PC-3 (cell line): ENCODE results near the gene TC2N.

ENCODE experiments used
- EZH2 ChIP-seq: fragments of 300-600 bp; sonication (generic); IDR thresholded peaks from one replicate; pipeline ENCODE4 v1.6.1; 2017; ENCODE audit warnings: antibody characterized with exemption, mild to moderate bottlenecking, low read length; ENCODE audit not compliant: unreplicated experiment
- EZH2phosphoT487 ChIP-seq: fragments of 300-600 bp; sonication (generic); IDR thresholded peaks from 2 replicates; pipeline ENCODE4 v1.6.1; 2018; ENCODE audit warnings: mild to moderate bottlenecking, antibody characterized with exemption, low read length, borderline replicate concordance
- TF ChIP-seq, protein P1 (sequence below): fragments of 300-600 bp; sonication (generic); conservative IDR thresholded peaks from 2 replicates; pipeline ENCODE4 v1.5.1; 2017; ENCODE audit warnings: antibody characterized with exemption, low read depth, mild to moderate bottlenecking, low read length

DNA sequence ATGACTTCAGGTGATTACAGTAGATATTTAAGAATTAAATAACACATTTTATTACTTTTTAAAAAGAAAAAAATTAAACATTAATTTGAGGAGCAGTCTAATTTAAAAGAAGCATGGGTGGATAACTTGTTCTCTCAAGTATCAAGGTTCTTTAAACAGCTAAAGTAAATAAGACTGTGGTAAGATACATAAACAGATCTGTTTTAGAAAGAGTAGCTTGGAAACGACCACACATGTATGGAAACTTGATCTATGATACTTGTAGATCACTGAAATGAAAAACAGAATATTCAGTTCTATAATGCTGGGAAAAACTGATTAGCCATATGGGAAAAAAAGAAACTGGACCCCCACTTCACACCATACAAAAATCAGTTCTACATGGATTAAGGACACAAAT, 36.0 kb downstream of the TC2N start:
- TF ChIP-seq, protein P1, sequence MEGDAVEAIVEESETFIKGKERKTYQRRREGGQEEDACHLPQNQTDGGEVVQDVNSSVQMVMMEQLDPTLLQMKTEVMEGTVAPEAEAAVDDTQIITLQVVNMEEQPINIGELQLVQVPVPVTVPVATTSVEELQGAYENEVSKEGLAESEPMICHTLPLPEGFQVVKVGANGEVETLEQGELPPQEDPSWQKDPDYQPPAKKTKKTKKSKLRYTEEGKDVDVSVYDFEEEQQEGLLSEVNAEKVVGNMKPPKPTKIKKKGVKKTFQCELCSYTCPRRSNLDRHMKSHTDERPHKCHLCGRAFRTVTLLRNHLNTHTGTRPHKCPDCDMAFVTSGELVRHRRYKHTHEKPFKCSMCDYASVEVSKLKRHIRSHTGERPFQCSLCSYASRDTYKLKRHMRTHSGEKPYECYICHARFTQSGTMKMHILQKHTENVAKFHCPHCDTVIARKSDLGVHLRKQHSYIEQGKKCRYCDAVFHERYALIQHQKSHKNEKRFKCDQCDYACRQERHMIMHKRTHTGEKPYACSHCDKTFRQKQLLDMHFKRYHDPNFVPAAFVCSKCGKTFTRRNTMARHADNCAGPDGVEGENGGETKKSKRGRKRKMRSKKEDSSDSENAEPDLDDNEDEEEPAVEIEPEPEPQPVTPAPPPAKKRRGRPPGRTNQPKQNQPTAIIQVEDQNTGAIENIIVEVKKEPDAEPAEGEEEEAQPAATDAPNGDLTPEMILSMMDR: no peak
- no peak for TF ChIP-seq EZH2phosphoT487
- TF ChIP-seq EZH2: no peak
